ENCODE results near the gene ARHGAP12. TPM values are rescaled to one million over a fixed set of nuclear protein-coding genes. Genes with fewer than 3 reads are reported as not detected.

The ARHGAP12 gene
- total and polyA plus RNA-seq, 2 donors (not counting 3 experiments of a cell fraction or from before 2014, with no cell fraction given) = 5.8 to 19.3 TPM

DNA sequence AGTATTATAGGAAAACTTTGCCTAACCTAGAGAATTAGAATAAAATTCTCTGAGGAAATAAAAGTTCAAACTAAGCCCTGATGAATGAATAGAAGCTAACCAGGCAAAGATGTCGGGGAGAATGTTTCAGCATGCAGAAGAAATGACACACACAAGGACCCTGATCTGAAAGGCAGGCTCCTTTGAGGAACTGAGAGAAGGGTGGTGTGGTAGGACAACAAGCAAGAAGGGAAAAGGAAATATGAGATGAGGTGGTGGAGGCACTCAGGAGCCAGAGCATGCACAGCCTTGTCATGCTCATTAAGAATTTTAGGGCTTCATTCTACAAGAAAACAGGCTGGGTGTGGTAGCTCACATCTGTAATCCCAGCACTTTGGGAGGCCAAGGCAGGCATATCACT lies 90.6 kb downstream of the ARHGAP12 start:
- Histone ChIP-seq H3K9ac (replicated peaks; ENCODE audit: extremely low read depth, insufficient read depth, low read length) (no peak overlapping the region), H3K27ac (ENCODE audit: insufficient read depth, low read depth, low read length) (no peak overlapping the region), H3K9me1 (replicated peaks; ENCODE audit: control insufficient read depth, extremely low read depth, insufficient read depth, low read length) (no peaks in the 10 kb centered on the region), H3K4me1 (ENCODE audit: control insufficient read depth, extremely low read depth, insufficient read depth, low read length) (peaks cover 5% of the 10 kb centered on the region), H3K4me2 (ENCODE audit: insufficient read depth, low read length) (no peak overlapping the region), H4K20me1 (replicated peaks; ENCODE audit: control insufficient read depth, extremely low read depth, insufficient read depth, low read length) (no peaks in the 10 kb centered on the region), H3K79me2 (ENCODE audit: control insufficient read depth, insufficient read depth, low read length) (no peaks in the 10 kb centered on the region), H2AFZ (ENCODE audit: low read depth, low read length) (no peak overlapping the region), H3K36me3 (ENCODE audit: control insufficient read depth in 2 of 2, extremely low read depth in 1 of 2, insufficient read depth in 2 of 2, low read length in 2 of 2) (no peaks in the 10 kb centered on the region), H3K4me3 (replicated peaks in 1 of 3; ENCODE audit: insufficient read depth in 1 of 3, low read depth in 1 of 3, low read length in 3 of 3) (no peak overlapping the region), H3K9me3 (replicated peaks; ENCODE audit: control insufficient read depth, insufficient read depth, low read length) (no peaks in the 10 kb centered on the region), H3K27me3 (ENCODE audit: control insufficient read depth in 2 of 2, insufficient read depth in 2 of 2, low read length in 2 of 2) (no peaks in the 10 kb centered on the region)
- ChIA-PET CTCF (interaction anchor here (0.7 to 4.9 kb wide), 8 partner anchors 12 to 373 kb away, joined by 3 to 27 read pairs (median 5); no protein-coding TSS in a partner anchor), POLR2A (no interaction called here)
- BruUV-seq (replicated peaks) = no TSS peak
- intact Hi-C loops (cut with micrococcal nuclease) (no loop called here), dilution Hi-C loops (cut with MboI; ENCODE audit: extremely low pct_ligation_motif_present, low sequenced_read_pairs) (no loop called here)
- no peak for FAIRE-seq
- TF ChIP-seq GATA2 (IDR thresholded peaks at IDR 0.05; ENCODE audit: insufficient read depth, insufficient read length, low read depth, low read length) = no peak
- no peak for TF ChIP-seq JUN (IDR thresholded peaks at IDR 0.05; ENCODE audit: borderline replicate concordance, insufficient read depth, insufficient read length, low read depth)
- no peak for TF ChIP-seq MYC (IDR thresholded peaks at IDR 0.05; ENCODE audit: low read depth, low read length)
- no peak for TF ChIP-seq FOS (IDR thresholded peaks at IDR 0.05; ENCODE audit: borderline replicate concordance, insufficient read depth, low read length)
- TF ChIP-seq, protein P1, sequence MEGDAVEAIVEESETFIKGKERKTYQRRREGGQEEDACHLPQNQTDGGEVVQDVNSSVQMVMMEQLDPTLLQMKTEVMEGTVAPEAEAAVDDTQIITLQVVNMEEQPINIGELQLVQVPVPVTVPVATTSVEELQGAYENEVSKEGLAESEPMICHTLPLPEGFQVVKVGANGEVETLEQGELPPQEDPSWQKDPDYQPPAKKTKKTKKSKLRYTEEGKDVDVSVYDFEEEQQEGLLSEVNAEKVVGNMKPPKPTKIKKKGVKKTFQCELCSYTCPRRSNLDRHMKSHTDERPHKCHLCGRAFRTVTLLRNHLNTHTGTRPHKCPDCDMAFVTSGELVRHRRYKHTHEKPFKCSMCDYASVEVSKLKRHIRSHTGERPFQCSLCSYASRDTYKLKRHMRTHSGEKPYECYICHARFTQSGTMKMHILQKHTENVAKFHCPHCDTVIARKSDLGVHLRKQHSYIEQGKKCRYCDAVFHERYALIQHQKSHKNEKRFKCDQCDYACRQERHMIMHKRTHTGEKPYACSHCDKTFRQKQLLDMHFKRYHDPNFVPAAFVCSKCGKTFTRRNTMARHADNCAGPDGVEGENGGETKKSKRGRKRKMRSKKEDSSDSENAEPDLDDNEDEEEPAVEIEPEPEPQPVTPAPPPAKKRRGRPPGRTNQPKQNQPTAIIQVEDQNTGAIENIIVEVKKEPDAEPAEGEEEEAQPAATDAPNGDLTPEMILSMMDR (IDR thresholded peaks at IDR 0.05; ENCODE audit: extremely low read depth in 1 of 2, insufficient read depth in 1 of 2, low read depth in 1 of 2, low read length in 2 of 2) = no peak
- no peak for TF ChIP-seq POLR2AphosphoS5 (IDR thresholded peaks at IDR 0.05; ENCODE audit: insufficient read depth, low read depth, low read length)
- no peak for TF ChIP-seq POLR2A (IDR thresholded peaks at IDR 0.05; ENCODE audit: low read depth, low read length)
- TF ChIP-seq EZH2 (IDR thresholded peaks at IDR 0.05; ENCODE audit: borderline replicate concordance, low read depth, low read length, severe bottlenecking) = no peak
- TF ChIP-seq, protein P2, sequence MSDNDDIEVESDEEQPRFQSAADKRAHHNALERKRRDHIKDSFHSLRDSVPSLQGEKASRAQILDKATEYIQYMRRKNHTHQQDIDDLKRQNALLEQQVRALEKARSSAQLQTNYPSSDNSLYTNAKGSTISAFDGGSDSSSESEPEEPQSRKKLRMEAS (IDR thresholded peaks at IDR 0.05; ENCODE audit: insufficient read depth, insufficient read length) = no peak
- DNase-seq (ENCODE audit: low read depth, low spot score) = no peak

Data from endothelial cell of umbilical vein (primary cell).